Keratinocyte (primary cell): Measurements from ENCODE around the gene ASRGL1. TPM values are rescaled to one million over a fixed set of nuclear protein-coding genes. Genes with fewer than 3 reads are reported as not detected.

Source experiments
- DNase-seq: peaks from one replicate; pipeline ENCODE4 v3.0.0-alpha.2; 2011; ENCODE audit warnings: low read depth, missing footprints, low spot score
- FAIRE-seq: peaks from 2 replicates; lab custom pipeline; 2011; peaks lifted over from hg19 to GRCh38; lab: Jason Lieb, UNC
- H2AFZ ChIP-seq: 2 replicates; pipeline ENCODE4 v1.6.0; 2012; ENCODE audit warnings: low read length, control low read depth, inconsistent platforms; ENCODE audit not compliant: control insufficient read depth
- H3K27ac ChIP-seq: 2 replicates; pipeline ENCODE4 v1.5.1; 2011; ENCODE audit warnings: low read length; ENCODE audit not compliant: control insufficient read depth, insufficient read depth
- H3K27me3 ChIP-seq: 3 replicates; pipeline ENCODE4 v1.6.0; 2011; ENCODE audit warnings: low read length; ENCODE audit not compliant: control insufficient read depth, insufficient read depth; ENCODE audit errors: extremely low read depth
- H3K36me3 ChIP-seq, 2 experiments: 2 replicates in 1 of 2; 3 replicates in 1 of 2; pipeline ENCODE4 v1.5.1; 2011; ENCODE audit warnings: low read length in 2 of 2, mild to moderate bottlenecking in 1 of 2; ENCODE audit not compliant: control insufficient read depth in 2 of 2, insufficient read depth in 2 of 2; ENCODE audit errors: extremely low read depth in 1 of 2
- H3K4me1 ChIP-seq: 3 replicates; pipeline ENCODE4 v1.5.1; 2011; ENCODE audit warnings: low read length; ENCODE audit not compliant: control insufficient read depth, insufficient read depth; ENCODE audit errors: extremely low read depth
- H3K4me2 ChIP-seq: 3 replicates; pipeline ENCODE4 v1.6.0; 2011; ENCODE audit warnings: low read depth, low read length; ENCODE audit not compliant: control insufficient read depth, insufficient read depth; ENCODE audit errors: extremely low read depth
- H3K4me3 ChIP-seq, 3 experiments: fragments of 200-600 bp in 1 of 3; sonication (generic) in 1 of 3; 2 replicates in 2 of 3; 3 replicates in 1 of 3; pipeline ENCODE4 v1.5.1; 2011 to 2016; ENCODE audit warnings: low read length in 3 of 3, mild to moderate bottlenecking in 3 of 3, control low read depth in 2 of 3, inconsistent platforms in 1 of 3, low read depth in 1 of 3, mixed read lengths in 1 of 3, mixed run types in 1 of 3, moderate library complexity in 1 of 3; ENCODE audit not compliant: control insufficient read depth in 2 of 3, insufficient read depth in 2 of 3; ENCODE audit errors: extremely low read depth in 1 of 3
- H3K79me2 ChIP-seq: 2 replicates; pipeline ENCODE4 v1.6.0; 2012; ENCODE audit warnings: low read length; ENCODE audit not compliant: control insufficient read depth, insufficient read depth
- H3K9ac ChIP-seq: 3 replicates; pipeline ENCODE4 v1.6.0; 2011; ENCODE audit warnings: low read length; ENCODE audit not compliant: control insufficient read depth, insufficient read depth; ENCODE audit errors: extremely low read depth
- H3K9me1 ChIP-seq: 3 replicates; pipeline ENCODE4 v1.6.0; 2011; ENCODE audit warnings: low read length; ENCODE audit not compliant: control insufficient read depth, insufficient read depth; ENCODE audit errors: extremely low read depth
- H3K9me3 ChIP-seq: 2 replicates; pipeline ENCODE4 v1.5.1; 2012; ENCODE audit warnings: low read depth, low read length; ENCODE audit not compliant: control insufficient read depth
- H4K20me1 ChIP-seq: 3 replicates; pipeline ENCODE4 v1.6.0; 2011; ENCODE audit warnings: low read length; ENCODE audit not compliant: control insufficient read depth, insufficient read depth; ENCODE audit errors: extremely low read depth
- CTCF ChIP-seq, 3 experiments: IDR thresholded peaks in 1 of 3; conservative IDR thresholded peaks in 1 of 3; optimal IDR thresholded peaks in 1 of 3; 2 replicates in 2 of 3; 3 replicates in 1 of 3; pipeline versions ENCODE3 to v1.5.1; 2011; ENCODE audit warnings: low read length in 3 of 3, mild to moderate bottlenecking in 3 of 3, moderate library complexity in 2 of 3, control low read depth in 1 of 3, inconsistent platforms in 1 of 3; ENCODE audit not compliant: insufficient read depth in 2 of 3; ENCODE audit errors: extremely low read depth in 1 of 3
- EZH2 ChIP-seq: IDR thresholded peaks from one replicate; pipeline ENCODE4 v1.6.1; 2012; ENCODE audit warnings: inconsistent platforms, mild to moderate bottlenecking, low read length, moderate library complexity
- dilution Hi-C: fragments of 300-500 bp; cut with MboI; formaldehyde crosslinking; loops from one replicate; pipeline ENCODE4 v1.7.0; 2020; ENCODE audit warnings: low sequenced_read_pairs; ENCODE audit not compliant: extremely low pct_ligation_motif_present
- polyA plus RNA-seq, 5 experiments: library from polyadenylated mRNA; depleted of rRNA in 3 of 5; stranded (reverse) in 3 of 5; stranded (forward) in 1 of 5; unstranded in 1 of 5; fragments of >200 nt; gene quantifications; 1 replicate in 1 of 5; 2 replicates in 3 of 5; 3 replicates in 1 of 5; pipeline versions ENCODE4 v1.2.1 to v1.2.3, GENCODE V29; 2011 to 2012; ENCODE audit warnings: missing spikeins in 2 of 5, low read depth in 1 of 5, low replicate concordance in 1 of 5

ASRGL1 gene
- polyA plus RNA-seq, 1 donor (not counting 4 experiments of a cell fraction or from before 2014, with no cell fraction given): 0.05 TPM

- Histone ChIP-seq H3K4me1 (no peaks in the 10 kb centered on the region), H3K79me2 (no peaks in the 10 kb centered on the region), H3K9ac (no peak overlapping the region), H3K27me3 (no peaks in the 10 kb centered on the region), H3K27ac (no peak overlapping the region), H3K36me3 (no peaks in the 10 kb centered on the region), H4K20me1 (no peaks in the 10 kb centered on the region), H3K4me3 (no peak overlapping the region), H3K4me2 (no peak overlapping the region), H3K9me3 (no peaks in the 10 kb centered on the region), H3K9me1 (no peaks in the 10 kb centered on the region), H2AFZ (no peak overlapping the region)
- DNase-seq (no peak), FAIRE-seq (no peak)
- no peak for TF ChIP-seq EZH2
- TF ChIP-seq CTCF (optimal IDR thresholded peaks at IDR 0.05 in 1 of 3, IDR thresholded peaks at IDR 0.05 in 1 of 3, conservative IDR thresholded peaks at IDR 0.05 in 1 of 3; ENCODE audit: extremely low read depth in 1 of 3, insufficient read depth in 2 of 3, low read length in 3 of 3): no peak
- dilution Hi-C loops: no loop called here
Measured at GRCh38 chr11:62402226-62402959, 65.1 kb downstream of the ASRGL1 start.

DNA sequence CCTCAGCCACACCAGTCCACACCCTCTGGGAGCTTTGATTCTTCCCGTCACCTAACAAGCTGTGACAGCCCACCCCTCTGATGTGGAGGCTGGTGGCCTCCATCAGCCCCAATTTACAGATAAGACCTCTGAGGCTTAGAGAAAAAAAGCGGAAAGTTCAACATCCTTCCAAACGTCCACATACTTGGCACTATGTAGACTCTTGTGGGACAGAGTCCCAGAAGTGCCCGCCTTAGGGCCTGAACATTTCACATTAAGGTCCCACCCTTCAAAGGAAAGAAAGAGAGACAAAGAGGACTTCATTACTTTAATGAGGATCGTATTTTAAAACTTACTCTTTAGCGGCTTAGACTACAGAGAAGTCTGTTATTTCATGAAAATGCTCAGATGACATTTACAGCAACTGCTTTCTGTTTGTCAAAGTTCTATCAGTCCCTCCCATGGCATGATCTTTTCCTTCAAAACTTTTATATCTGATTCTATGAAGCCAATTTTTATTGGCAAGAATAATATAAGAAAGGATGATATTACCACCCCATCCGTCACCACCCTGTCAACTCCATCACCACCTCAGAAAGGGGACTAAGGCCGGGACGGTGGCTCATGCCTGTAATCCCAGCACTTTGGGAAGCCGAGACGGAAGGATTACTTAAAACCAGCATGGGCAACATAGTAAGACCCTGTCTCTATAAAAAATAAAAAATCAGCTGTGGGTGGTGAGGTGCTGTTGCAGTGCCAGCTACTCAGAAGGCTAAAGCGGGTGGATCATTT, 65.9 kb downstream of the ASRGL1 start:
- Histone ChIP-seq H4K20me1 (no peaks in the 10 kb centered on the region), H3K4me2 (no peak overlapping the region), H3K9ac (no peak overlapping the region), H3K9me1 (no peaks in the 10 kb centered on the region), H3K79me2 (no peaks in the 10 kb centered on the region), H3K9me3 (no peaks in the 10 kb centered on the region), H3K27me3 (no peaks in the 10 kb centered on the region), H3K27ac (no peak overlapping the region), H3K4me3 (no peak overlapping the region), H3K36me3 (no peaks in the 10 kb centered on the region), H2AFZ (no peak overlapping the region), H3K4me1 (no peaks in the 10 kb centered on the region)
- dilution Hi-C loops: no loop called here
- FAIRE-seq (no peak), DNase-seq (no peak)
- TF ChIP-seq EZH2 (no peak), CTCF (optimal IDR thresholded peaks at IDR 0.05 in 1 of 3, IDR thresholded peaks at IDR 0.05 in 1 of 3, conservative IDR thresholded peaks at IDR 0.05 in 1 of 3; ENCODE audit: extremely low read depth in 1 of 3, insufficient read depth in 2 of 3, low read length in 3 of 3) (no peak)
